Activated CD4-positive, alpha-beta T cell treated with anti-CD3 and anti-CD28 coated beads, Interleukin-2, amount 10 ng/mL, durations not matched to agents 7 days and 5 days (primary cell): ENCODE measurements around the gene CDSN. TPM values are rescaled to one million over a fixed set of nuclear protein-coding genes. Genes with fewer than 3 reads are reported as not detected.
A peak's percentile ranks its signal among the peaks of the same experiment; 100 is the strongest.

Source experiments
- CTCF ChIA-PET: fragments of 350-600 bp; sonication (Branson Sonifier 250); formaldehyde crosslinking; loops from one replicate; lab custom pipeline; 2021; ENCODE audit warnings: antibody characterized with exemption; lab: Charles Lee
- POLR2A ChIA-PET: fragments of 350-600 bp; sonication (Branson Sonifier 250); formaldehyde crosslinking; loops from one replicate; lab custom pipeline; 2021; ENCODE audit warnings: antibody characterized with exemption; lab: Charles Lee
- DNase-seq: peaks from one replicate; pipeline ENCODE4 v3.0.0-alpha.2; 2020
- H3K27ac Mint-ChIP-seq: one replicate; pipeline ENCODE4 v1.8.0; 2021; ENCODE audit warnings: mild to moderate bottlenecking, moderate library complexity, mixed read lengths
- H3K27me3 Mint-ChIP-seq: one replicate; pipeline ENCODE4 v1.8.0; 2021; ENCODE audit warnings: mixed read lengths
- H3K36me3 Mint-ChIP-seq: one replicate; pipeline ENCODE4 v1.8.0; 2021; ENCODE audit warnings: low read depth, mixed read lengths
- H3K4me1 Mint-ChIP-seq: one replicate; pipeline ENCODE4 v1.8.0; 2021; ENCODE audit warnings: mixed read lengths
- H3K4me3 Mint-ChIP-seq: one replicate; pipeline ENCODE4 v1.8.0; 2021; ENCODE audit warnings: mild to moderate bottlenecking, moderate library complexity, mixed read lengths
- H3K9me3 Mint-ChIP-seq: one replicate; pipeline ENCODE4 v1.8.0; 2021; ENCODE audit warnings: mixed read lengths
- total RNA-seq, 2 experiments: library from RNA; stranded (reverse); gene quantifications; one replicate each; pipeline ENCODE4 v1.2.3, GENCODE V29; 2021

Gene CDSN
- total RNA-seq, 2 experiments from 2014 or later: not detected

- Mint-ChIP-seq H3K36me3 (no peaks in the 10 kb centered on the region), H3K4me3 (no peak overlapping the region), H3K4me1 (no peaks in the 10 kb centered on the region), H3K27me3 (peaks cover 15% of the 10 kb centered on the region), H3K9me3 (no peaks in the 10 kb centered on the region), H3K27ac (no peak overlapping the region)
- no peak for DNase-seq
- CTCF ChIA-PET: no interaction called here
- POLR2A ChIA-PET: no interaction called here
Measured at GRCh38 chr6:31110825-31111582, 9.2 kb downstream of the CDSN start.

GRCh38 chr6:31107052-31107451 lies 13.2 kb downstream of the CDSN start:
- Mint-ChIP-seq H3K27me3 (peaks cover 10% of the 10 kb centered on the region), H3K27ac (no peak overlapping the region), H3K4me3 (no peak overlapping the region), H3K9me3 (no peaks in the 10 kb centered on the region), H3K36me3 (no peaks in the 10 kb centered on the region), H3K4me1 (peaks cover 3% of the 10 kb centered on the region)
- POLR2A ChIA-PET: no interaction called here
- DNase-seq: no peak
- CTCF ChIA-PET: no interaction called here

GRCh38 chr6:31103136-31103535 lies 17.1 kb downstream of the CDSN start:
- ChIA-PET POLR2A (no interaction called here), CTCF (interaction anchor here (0.6 to 1.1 kb wide), 5 partner anchors 9 to 261 kb away, joined by 3 to 4 read pairs (median 3); partner anchors contain the start of genes C6orf15 and PSORS1C2)
- Mint-ChIP-seq H3K27me3 (peaks cover 10% of the 10 kb centered on the region), H3K4me1 (peaks cover 3% of the 10 kb centered on the region), H3K9me3 (no peaks in the 10 kb centered on the region), H3K36me3 (no peaks in the 10 kb centered on the region), H3K27ac (no peak overlapping the region), H3K4me3 (no peak overlapping the region)
- DNase-seq: no peak

GRCh38 chr6:31098449-31098938 lies 21.8 kb downstream of the CDSN start:
- no peaks in the 10 kb centered on the region for H3K36me3 Mint-ChIP-seq
- DNase-seq: no peak
- peaks cover 30% of the 10 kb centered on the region for H3K4me1 Mint-ChIP-seq
- H3K27me3 Mint-ChIP-seq: peaks cover 10% of the 10 kb centered on the region
- H3K9me3 Mint-ChIP-seq: peaks cover 2% of the 10 kb centered on the region
- POLR2A ChIA-PET: no interaction called here
- CTCF ChIA-PET: no interaction called here
- H3K27ac Mint-ChIP-seq: no peak overlapping the region
- no peak overlapping the region for H3K4me3 Mint-ChIP-seq

GRCh38 chr6:31096656-31097055 lies 23.6 kb downstream of the CDSN start:
- Mint-ChIP-seq H3K36me3 (no peaks in the 10 kb centered on the region), H3K4me3 (no peak overlapping the region), H3K9me3 (peaks cover 2% of the 10 kb centered on the region), H3K27me3 (peaks cover 10% of the 10 kb centered on the region), H3K27ac (peak overlapping the region; percentile 73), H3K4me1 (peaks cover 31% of the 10 kb centered on the region)
- ChIA-PET CTCF (interaction anchor here (1.4 kb wide), 1 partner anchor 9 kb away, joined by 4 read pairs; no protein-coding TSS in a partner anchor), POLR2A (no interaction called here)
- no peak for DNase-seq

GRCh38 chr6:31096215-31096614 lies 24.0 kb downstream of the CDSN start:
- POLR2A ChIA-PET: no interaction called here
- Mint-ChIP-seq H3K4me3 (no peak overlapping the region), H3K27ac (no peak overlapping the region), H3K27me3 (peaks cover 10% of the 10 kb centered on the region), H3K36me3 (no peaks in the 10 kb centered on the region), H3K9me3 (peaks cover 2% of the 10 kb centered on the region), H3K4me1 (peaks cover 31% of the 10 kb centered on the region)
- CTCF ChIA-PET: interaction anchor here (1.4 kb wide), 1 partner anchor 9 kb away, joined by 4 read pairs; no protein-coding TSS in a partner anchor
- no peak for DNase-seq

GRCh38 chr6:31094389-31094881 lies 25.8 kb downstream of the CDSN start:
- peak; percentile 58 for DNase-seq
- H3K36me3 Mint-ChIP-seq: no peaks in the 10 kb centered on the region
- H3K27me3 Mint-ChIP-seq: peaks cover 1% of the 10 kb centered on the region
- POLR2A ChIA-PET: interaction anchor here (0.5 kb wide), 1 partner anchor 229 kb away, joined by 6 read pairs; no protein-coding TSS in a partner anchor
- peak overlapping the region; percentile 13 for H3K4me3 Mint-ChIP-seq
- peaks cover 2% of the 10 kb centered on the region for H3K9me3 Mint-ChIP-seq
- H3K4me1 Mint-ChIP-seq: peaks cover 31% of the 10 kb centered on the region
- H3K27ac Mint-ChIP-seq: peak overlapping the region; percentile 96
- CTCF ChIA-PET: interaction anchor here (1.0 to 3.0 kb wide), 4 partner anchors 8 to 373 kb away, joined by 3 to 7 read pairs (median 5); no protein-coding TSS in a partner anchor

GRCh38 chr6:31092769-31093505 lies 27.3 kb downstream of the CDSN start:
- POLR2A ChIA-PET: no interaction called here
- no peak overlapping the region for H3K27ac Mint-ChIP-seq
- H3K27me3 Mint-ChIP-seq: no peaks in the 10 kb centered on the region
- CTCF ChIA-PET: interaction anchor here (1.5 to 3.0 kb wide), 2 partner anchors 13 to 177 kb away, joined by 7 read pairs; no protein-coding TSS in a partner anchor
- H3K9me3 Mint-ChIP-seq: peaks cover 2% of the 10 kb centered on the region
- no peaks in the 10 kb centered on the region for H3K36me3 Mint-ChIP-seq
- no peak overlapping the region for H3K4me3 Mint-ChIP-seq
- peaks cover 31% of the 10 kb centered on the region for H3K4me1 Mint-ChIP-seq
- DNase-seq: no peak

- Mint-ChIP-seq H3K4me1 (peaks cover 32% of the 10 kb centered on the region), H3K4me3 (no peak overlapping the region), H3K27me3 (no peaks in the 10 kb centered on the region), H3K27ac (no peak overlapping the region), H3K36me3 (no peaks in the 10 kb centered on the region), H3K9me3 (peaks cover 2% of the 10 kb centered on the region)
- CTCF ChIA-PET: interaction anchor here (3.0 kb wide), 1 partner anchor 12 kb away, joined by 7 read pairs; no protein-coding TSS in a partner anchor
- POLR2A ChIA-PET: no interaction called here
- DNase-seq: no peak
Measured at GRCh38 chr6:31092238-31092637, 28.0 kb downstream of the CDSN start.

- CTCF ChIA-PET: interaction anchor here (1.3 to 3.0 kb wide), 2 partner anchors 12 kb away, joined by 6 to 7 read pairs; no protein-coding TSS in a partner anchor
- Mint-ChIP-seq H3K27me3 (no peaks in the 10 kb centered on the region), H3K27ac (no peak overlapping the region), H3K9me3 (peaks cover 2% of the 10 kb centered on the region), H3K36me3 (no peaks in the 10 kb centered on the region), H3K4me1 (peaks cover 33% of the 10 kb centered on the region), H3K4me3 (no peak overlapping the region)
- no peak for DNase-seq
- POLR2A ChIA-PET: no interaction called here
Measured at GRCh38 chr6:31091680-31092079, 28.6 kb downstream of the CDSN start.

- Mint-ChIP-seq H3K36me3 (no peaks in the 10 kb centered on the region), H3K9me3 (peaks cover 2% of the 10 kb centered on the region), H3K27me3 (peaks cover under 1% of the 10 kb centered on the region), H3K4me3 (no peak overlapping the region), H3K27ac (no peak overlapping the region), H3K4me1 (peaks cover 29% of the 10 kb centered on the region)
- no peak for DNase-seq
- CTCF ChIA-PET: interaction anchor here (1.3 kb wide), 1 partner anchor 11 kb away, joined by 6 read pairs; no protein-coding TSS in a partner anchor
- POLR2A ChIA-PET: interaction anchor here (0.6 kb wide), 1 partner anchor 416 kb away, joined by 5 read pairs; no protein-coding TSS in a partner anchor
Measured at GRCh38 chr6:31090973-31091364, 29.3 kb downstream of the CDSN start.

GRCh38 chr6:31090275-31090972 lies 29.8 kb downstream of the CDSN start:
- H3K36me3 Mint-ChIP-seq: no peaks in the 10 kb centered on the region
- POLR2A ChIA-PET: no interaction called here
- peaks cover 6% of the 10 kb centered on the region for H3K27me3 Mint-ChIP-seq
- H3K27ac Mint-ChIP-seq: no peak overlapping the region
- CTCF ChIA-PET: interaction anchor here (1.3 kb wide), 1 partner anchor 10 kb away, joined by 6 read pairs; no protein-coding TSS in a partner anchor
- H3K9me3 Mint-ChIP-seq: peaks cover 2% of the 10 kb centered on the region
- no peak for DNase-seq
- H3K4me1 Mint-ChIP-seq: peaks cover 29% of the 10 kb centered on the region
- H3K4me3 Mint-ChIP-seq: no peak overlapping the region
